CD14-positive monocyte (primary cell): ENCODE measurements around the gene SNRPD1. TPM values are rescaled to one million over a fixed set of nuclear protein-coding genes. Genes with fewer than 3 reads are reported as not detected.

Experiments used
- DNase-seq, 3 donors: peaks; one replicate each; pipeline ENCODE4 v3.0.0-alpha.2; 2011 to 2022
- H2AFZ ChIP-seq: 2 replicates; pipeline ENCODE4 v1.6.0; 2012; ENCODE audit warnings: mild to moderate bottlenecking, low read depth, low read length, inconsistent platforms; ENCODE audit not compliant: insufficient read depth, poor library complexity, severe bottlenecking
- H3K27ac ChIP-seq, 2 donors: 1 replicate in 1 of 2; 2 replicates in 1 of 2; pipeline ENCODE4 v1.5.1; 2012 to 2013; ENCODE audit warnings: low read length in 2 of 2, control low read depth in 1 of 2, inconsistent platforms in 1 of 2, low read depth in 1 of 2, mild to moderate bottlenecking in 1 of 2
- H3K27me3 ChIP-seq, 2 donors: one replicate each; pipeline versions ENCODE4 v1.6.0 to v1.6.1; 2011 to 2013; ENCODE audit warnings: low read length in 2 of 2; ENCODE audit not compliant: control insufficient read depth in 2 of 2, insufficient read depth in 2 of 2
- H3K36me3 ChIP-seq, 2 donors: replicated peaks in 1 of 2; 1 replicate in 1 of 2; 2 replicates in 1 of 2; pipeline versions ENCODE4 v1.5.1 to v1.6.1; 2012 to 2013; ENCODE audit warnings: low read length in 2 of 2, control low read depth in 1 of 2, inconsistent platforms in 1 of 2, mild to moderate bottlenecking in 1 of 2; ENCODE audit not compliant: insufficient read depth in 2 of 2, control insufficient read depth in 1 of 2
- H3K4me1 ChIP-seq, 2 donors: 1 replicate in 1 of 2; 2 replicates in 1 of 2; pipeline versions ENCODE4 v1.5.1 to v1.6.1; 2012 to 2013; ENCODE audit warnings: low read length in 2 of 2, control low read depth in 1 of 2, inconsistent platforms in 1 of 2, mild to moderate bottlenecking in 1 of 2, moderate library complexity in 1 of 2; ENCODE audit not compliant: insufficient read depth in 2 of 2, control insufficient read depth in 1 of 2
- H3K4me2 ChIP-seq: replicated peaks from 2 replicates; pipeline ENCODE3; 2012; ENCODE audit warnings: low read length, moderate library complexity, mild to moderate bottlenecking; ENCODE audit not compliant: poor library complexity, severe bottlenecking; ENCODE audit errors: extremely low read depth
- H3K4me3 ChIP-seq, 3 experiments: fragments of 200-600 bp in 1 of 3; sonication (generic) in 1 of 3; replicated peaks in 1 of 3; 1 replicate in 2 of 3; 2 replicates in 1 of 3; pipeline ENCODE4 v1.5.1; 2011 to 2013; ENCODE audit warnings: low read length in 3 of 3, mild to moderate bottlenecking in 3 of 3, control low read depth in 2 of 3, low read depth in 2 of 3, inconsistent platforms in 1 of 3, moderate library complexity in 1 of 3
- H3K79me2 ChIP-seq: 2 replicates; pipeline ENCODE4 v1.6.0; 2012; ENCODE audit warnings: mild to moderate bottlenecking, control low read depth, inconsistent platforms, low read length, moderate library complexity; ENCODE audit not compliant: insufficient read depth
- H3K9ac ChIP-seq: 2 replicates; pipeline ENCODE4 v1.6.0; 2017; ENCODE audit warnings: low read length, mild to moderate bottlenecking; ENCODE audit not compliant: insufficient read depth, poor library complexity, severe bottlenecking
- H3K9me3 ChIP-seq, 2 donors: replicated peaks in 1 of 2; 1 replicate in 1 of 2; 2 replicates in 1 of 2; pipeline versions ENCODE4 v1.5.1 to v1.6.1; 2012 to 2013; ENCODE audit warnings: low read length in 2 of 2, control low read depth in 1 of 2; ENCODE audit not compliant: control insufficient read depth in 1 of 2, insufficient read depth in 1 of 2
- H4K20me1 ChIP-seq: 2 replicates; pipeline ENCODE4 v1.6.0; 2012; ENCODE audit warnings: mild to moderate bottlenecking, low read length, control low read depth, moderate library complexity; ENCODE audit not compliant: insufficient read depth
- H3K27ac Mint-ChIP-seq, 7 donors: one replicate each; pipeline ENCODE4 v1.8.0; 2020; ENCODE audit warnings: mild to moderate bottlenecking in 7 of 7, mixed read lengths in 7 of 7, moderate library complexity in 6 of 7, inconsistent platforms in 2 of 7
- H3K27me3 Mint-ChIP-seq, 3 donors: one replicate each; pipeline ENCODE4 v1.8.0; 2021 to 2022; ENCODE audit warnings: low read depth in 3 of 3, mild to moderate bottlenecking in 3 of 3, mixed read lengths in 3 of 3, moderate library complexity in 3 of 3, inconsistent platforms in 1 of 3
- H3K36me3 Mint-ChIP-seq, 2 donors: one replicate each; pipeline ENCODE4 v1.8.0; 2020; ENCODE audit warnings: mixed read lengths in 2 of 2, inconsistent platforms in 1 of 2, mild to moderate bottlenecking in 1 of 2
- H3K4me1 Mint-ChIP-seq: one replicate; pipeline ENCODE4 v1.8.0; 2020; ENCODE audit warnings: mild to moderate bottlenecking, mixed read lengths
- H3K4me3 Mint-ChIP-seq, 2 donors: one replicate each; pipeline ENCODE4 v1.8.0; 2020; ENCODE audit warnings: mild to moderate bottlenecking in 2 of 2, mixed read lengths in 2 of 2, moderate library complexity in 1 of 2
- H3K9me3 Mint-ChIP-seq, 7 donors: one replicate each; pipeline ENCODE4 v1.8.0; 2020 to 2022; ENCODE audit warnings: mixed read lengths in 7 of 7, mild to moderate bottlenecking in 6 of 7, moderate library complexity in 6 of 7, inconsistent platforms in 2 of 7
- WGBS: methylation state at CpG from one replicate; pipeline ENCODE4 v1.1.5; 2013; ENCODE audit warnings: missing lambda C conversion rate; ENCODE audit not compliant: insufficient coverage; 5-methylcytosine and 5-hydroxymethylcytosine counted together
- intact Hi-C, 2 donors: fragments of 100-400 bp; cut with micrococcal nuclease; formaldehyde crosslinking; loops; one replicate each; pipeline versions ENCODE4 v1.15.0 to v1.15.1; 2023
- polyA plus RNA-seq, 3 donors: library from polyadenylated mRNA; depleted of rRNA in 1 of 3; unstranded in 2 of 3; stranded (reverse) in 1 of 3; fragments of 300-500 nt in 2 of 3; fragments of >200 nt in 1 of 3; fragmentation: Illumina TruSeq in 2 of 3; gene quantifications; 1 replicate in 2 of 3; 2 replicates in 1 of 3; pipeline ENCODE4 v1.2.3, GENCODE V29; 2012 to 2021
- TF ChIP-seq, protein P1 (sequence below): fragments of 200-600 bp; IDR thresholded peaks from one replicate; pipeline ENCODE4 v1.8.0; 2022; ENCODE audit warnings: antibody characterized with exemption, mild to moderate bottlenecking

The SNRPD1 gene
- polyA plus RNA-seq, 3 donors: 13.0 to 56.7 (median 50.9) TPM

DNA sequence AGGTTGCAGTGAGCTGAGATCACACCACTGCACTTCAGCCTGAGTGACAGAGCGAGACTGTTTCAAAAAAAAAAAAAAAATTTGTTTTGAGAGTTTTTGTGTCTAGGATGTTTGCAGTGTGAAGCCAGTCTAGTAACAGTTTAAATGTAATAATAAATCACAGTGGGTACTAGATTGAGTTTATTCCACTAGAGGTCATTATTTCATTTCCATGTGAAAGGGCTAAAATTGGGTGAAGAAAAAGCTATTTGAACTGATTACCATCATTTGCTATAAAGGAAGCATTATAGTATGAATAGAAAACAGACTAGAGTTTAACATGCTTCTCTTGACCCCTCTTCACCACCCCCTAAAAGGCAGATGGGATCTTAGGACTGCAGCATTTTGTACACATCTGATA, 20.3 kb downstream of the SNRPD1 start:
- no peak overlapping the region for H3K4me3 ChIP-seq
- H3K4me1 ChIP-seq: no peaks in the 10 kb centered on the region
- Mint-ChIP-seq H3K27me3 (no peaks in the 10 kb centered on the region), H3K4me1 (no peaks in the 10 kb centered on the region), H3K27ac (peak overlapping the region in 1 of 7 donors; percentile 21), H3K36me3 (peaks cover 39 to 71% of the 10 kb centered on the region in 2 donors), H3K9me3 (peaks cover 0 to 2% (median 0%) of the 10 kb centered on the region in 7 donors), H3K4me3 (no peak overlapping the region)
- no CpG with 5 or more reads among the region's 1 CpG for WGBS
- TF ChIP-seq, protein P1, sequence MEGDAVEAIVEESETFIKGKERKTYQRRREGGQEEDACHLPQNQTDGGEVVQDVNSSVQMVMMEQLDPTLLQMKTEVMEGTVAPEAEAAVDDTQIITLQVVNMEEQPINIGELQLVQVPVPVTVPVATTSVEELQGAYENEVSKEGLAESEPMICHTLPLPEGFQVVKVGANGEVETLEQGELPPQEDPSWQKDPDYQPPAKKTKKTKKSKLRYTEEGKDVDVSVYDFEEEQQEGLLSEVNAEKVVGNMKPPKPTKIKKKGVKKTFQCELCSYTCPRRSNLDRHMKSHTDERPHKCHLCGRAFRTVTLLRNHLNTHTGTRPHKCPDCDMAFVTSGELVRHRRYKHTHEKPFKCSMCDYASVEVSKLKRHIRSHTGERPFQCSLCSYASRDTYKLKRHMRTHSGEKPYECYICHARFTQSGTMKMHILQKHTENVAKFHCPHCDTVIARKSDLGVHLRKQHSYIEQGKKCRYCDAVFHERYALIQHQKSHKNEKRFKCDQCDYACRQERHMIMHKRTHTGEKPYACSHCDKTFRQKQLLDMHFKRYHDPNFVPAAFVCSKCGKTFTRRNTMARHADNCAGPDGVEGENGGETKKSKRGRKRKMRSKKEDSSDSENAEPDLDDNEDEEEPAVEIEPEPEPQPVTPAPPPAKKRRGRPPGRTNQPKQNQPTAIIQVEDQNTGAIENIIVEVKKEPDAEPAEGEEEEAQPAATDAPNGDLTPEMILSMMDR: peak; percentile 11
- H3K79me2 ChIP-seq: peaks cover 8% of the 10 kb centered on the region
- H2AFZ ChIP-seq: no peak overlapping the region
- intact Hi-C loops: no loop called here
- no peak overlapping the region for H3K27ac ChIP-seq
- H3K27me3 ChIP-seq: no peaks in the 10 kb centered on the region
- H3K9ac ChIP-seq: no peak overlapping the region
- H3K9me3 ChIP-seq: no peaks in the 10 kb centered on the region
- H3K4me2 ChIP-seq: no peak overlapping the region
- H4K20me1 ChIP-seq: peaks cover 1% of the 10 kb centered on the region
- peaks cover 39 to 66% of the 10 kb centered on the region in 2 donors for H3K36me3 ChIP-seq
- DNase-seq: no peak

DNA sequence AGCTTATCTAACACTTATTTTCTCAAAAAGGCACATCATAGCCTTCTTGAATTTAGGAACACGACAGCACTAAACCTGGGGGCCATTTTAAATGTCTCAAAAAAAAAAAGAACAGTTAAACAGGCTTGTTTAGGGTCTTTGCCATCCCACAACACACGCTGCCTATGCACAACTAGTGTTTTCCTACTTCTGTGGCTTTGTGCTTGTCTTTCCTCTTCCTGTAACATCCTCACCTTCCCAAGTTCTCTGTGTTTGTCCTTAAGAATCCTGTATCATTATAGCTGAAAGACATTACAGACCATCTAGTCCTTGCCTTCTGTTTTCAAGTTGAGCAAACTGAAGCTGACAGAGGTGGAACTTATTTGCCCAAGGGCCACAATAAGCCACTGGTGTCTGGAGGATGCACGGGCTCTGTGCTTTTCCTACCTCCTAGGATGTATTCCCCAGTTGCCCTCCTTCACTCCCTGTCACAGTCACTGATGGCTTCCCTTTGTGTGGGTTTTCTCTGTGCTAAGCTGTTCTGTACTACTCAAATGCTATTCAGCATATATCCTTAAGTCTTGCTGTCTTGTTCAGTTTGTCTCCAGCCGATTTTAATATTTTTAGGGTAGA, 22.6 kb downstream of the SNRPD1 start:
- intact Hi-C loops: no loop called here

More for the DNA sequence above, 22.6 kb downstream of the SNRPD1 start:
- no peaks in the 10 kb centered on the region for H3K27me3 Mint-ChIP-seq
- DNase-seq: no peak
- no peak overlapping the region for H3K4me3 Mint-ChIP-seq
- Histone ChIP-seq H2AFZ (no peak overlapping the region), H3K4me2 (no peak overlapping the region), H3K9ac (no peak overlapping the region), H3K27me3 (no peaks in the 10 kb centered on the region), H3K4me3 (no peak overlapping the region), H4K20me1 (no peaks in the 10 kb centered on the region), H3K36me3 (peaks cover 16 to 43% of the 10 kb centered on the region in 2 donors), H3K4me1 (no peaks in the 10 kb centered on the region), H3K79me2 (no peaks in the 10 kb centered on the region), H3K9me3 (no peaks in the 10 kb centered on the region), H3K27ac (no peak overlapping the region)
- TF ChIP-seq, protein P1: no peak
- peaks cover 23 to 50% of the 10 kb centered on the region in 2 donors for H3K36me3 Mint-ChIP-seq
- H3K9me3 Mint-ChIP-seq: peaks cover 0 to 2% (median 0%) of the 10 kb centered on the region in 7 donors
- no peaks in the 10 kb centered on the region for H3K4me1 Mint-ChIP-seq
- 100% methylated on average over 2 of the region's 4 CpGs for WGBS
- H3K27ac Mint-ChIP-seq: peak overlapping the region in 1 of 7 donors; percentile 51
